SKM-1 (cell line): Measurements from ENCODE around the gene ZNF648.
"Not testable (repeated sequence)": the region's sequence is repeated elsewhere in the genome, so short reads cannot be mapped to it uniquely, and the experiment has no call there.

ENCODE experiments used
- DNase-seq: peaks from one replicate; lab custom pipeline; 2025; ENCODE audit not compliant: unreplicated experiment; lab: John Stamatoyannopoulos, UW

ZNF648 gene

DNA sequence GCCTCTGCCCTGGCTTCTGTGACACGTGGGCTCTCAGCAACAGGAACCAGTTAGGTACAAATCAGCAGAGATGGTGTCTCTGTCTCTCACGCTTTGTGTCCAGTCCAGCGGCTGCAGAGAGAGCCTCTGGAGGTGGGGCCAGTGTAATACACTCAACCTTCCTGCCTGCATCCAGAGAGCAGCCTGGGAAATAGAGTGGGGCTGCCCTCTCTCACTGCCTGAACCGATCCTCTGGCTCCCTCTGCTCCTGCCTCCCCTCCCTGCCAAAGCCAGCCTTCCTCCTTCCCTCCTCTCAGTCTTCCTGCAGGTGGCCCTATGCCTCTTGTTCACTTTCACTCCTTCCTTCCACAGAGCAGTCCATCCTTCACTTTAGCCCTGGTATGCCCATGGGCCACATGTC is at the start of gene ZNF648:
TSS of gene ZNF648 (minus strand) at position 119 of the 400 bp plus-strand sequence. CDS start 3,702 bp downstream, outside the sequence.
- DNase-seq = no peak

DNA sequence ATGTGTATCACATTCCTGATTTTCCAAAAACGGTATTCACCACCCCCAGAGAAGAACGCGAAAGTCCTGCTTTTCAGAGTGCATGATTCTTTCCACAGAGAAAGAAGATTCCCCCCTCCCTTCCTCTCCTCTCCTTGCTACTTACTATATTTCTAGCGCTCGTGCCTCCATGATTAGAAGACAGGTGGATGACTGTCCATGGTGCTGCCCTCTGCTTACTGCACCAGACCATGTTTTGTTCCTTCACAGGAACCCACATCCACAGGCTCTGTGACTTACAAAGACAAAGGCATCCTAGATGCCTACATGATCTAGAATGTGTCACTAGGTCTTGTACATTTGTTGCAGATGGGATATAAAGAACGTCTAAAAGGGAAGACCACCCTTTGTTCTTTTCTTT is 49.1 kb upstream of the ZNF648 start:
- no peak for DNase-seq

GRCh38 chr1:182109771-182110170 is 48.3 kb upstream of the ZNF648 start:
- no peak for DNase-seq

- DNase-seq = no peak
Measured at GRCh38 chr1:182107209-182107608, 45.7 kb upstream of the ZNF648 start.

GRCh38 chr1:182102043-182102416 is 40.5 kb upstream of the ZNF648 start:
- DNase-seq = no peak

DNA sequence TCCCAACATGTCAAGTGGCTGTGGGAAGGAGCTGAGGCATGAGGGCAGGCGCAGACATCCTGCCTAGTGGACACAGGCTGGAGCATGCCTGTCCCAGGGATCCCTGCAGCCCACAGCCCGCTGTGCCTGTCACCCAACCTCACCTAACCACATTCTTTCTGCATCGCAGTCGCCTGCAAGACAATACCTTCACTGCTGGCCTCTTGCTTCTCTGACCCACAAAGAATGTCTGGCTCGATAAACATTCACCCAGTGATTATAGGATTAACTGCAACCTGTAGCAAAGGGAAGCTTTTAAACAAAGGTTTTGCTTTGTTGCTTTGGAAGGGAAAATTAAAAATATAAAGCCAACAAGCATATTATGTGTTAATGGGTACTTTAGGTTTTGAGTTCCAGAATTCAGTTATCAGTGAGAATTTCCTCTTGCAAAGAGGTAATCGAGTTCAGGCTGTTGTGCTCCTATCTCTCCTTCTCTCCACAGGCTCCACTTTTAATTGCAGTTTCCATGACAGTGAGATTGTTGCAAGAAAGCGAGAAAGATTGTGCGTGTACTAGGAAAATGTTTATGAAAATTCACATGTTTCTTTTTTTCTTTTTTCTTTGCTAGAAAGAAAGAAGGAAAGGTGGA is 40.0 kb upstream of the ZNF648 start:
- DNase-seq = no peak

DNA sequence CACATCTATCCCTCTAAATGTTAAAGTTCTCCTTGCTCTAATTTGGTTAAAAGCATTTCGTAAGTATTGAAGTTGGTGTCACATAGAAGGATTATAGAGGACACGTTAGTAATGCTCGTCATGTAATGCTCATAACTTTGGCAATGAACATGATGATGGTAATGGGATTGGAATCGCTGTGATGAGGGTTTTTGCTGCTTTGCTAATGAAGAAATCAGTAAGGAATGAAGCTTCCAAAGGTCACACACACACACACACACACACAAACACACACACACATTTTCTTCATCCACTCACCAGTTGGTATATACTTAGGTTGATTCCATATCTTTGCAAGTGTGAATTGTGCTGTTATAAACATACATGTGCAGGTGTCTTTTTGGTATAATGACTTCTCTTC is 36.8 kb upstream of the ZNF648 start:
- DNase-seq = no peak

DNA sequence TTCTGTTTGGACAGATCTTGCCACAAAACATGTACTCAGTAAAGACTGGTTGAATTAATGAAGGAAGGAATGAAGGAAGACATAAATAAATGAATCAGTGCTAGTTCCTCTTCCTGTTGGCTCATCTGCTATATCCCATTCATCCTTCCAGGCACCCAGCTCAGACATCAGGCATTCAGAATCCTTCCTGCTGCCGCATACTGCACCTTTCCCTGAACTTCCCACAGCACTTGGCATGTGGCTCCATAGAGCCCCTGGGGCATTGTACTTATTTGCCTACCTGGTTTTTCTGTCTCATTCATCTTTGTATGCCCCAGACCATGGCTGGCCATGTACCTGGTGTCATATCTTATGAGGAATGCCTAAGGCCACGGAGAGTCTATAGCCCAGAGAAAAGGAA is 34.4 kb upstream of the ZNF648 start:
- no peak for DNase-seq

GRCh38 chr1:182094514-182095005 is 33.0 kb upstream of the ZNF648 start:
- DNase-seq = not testable (repeated sequence)

GRCh38 chr1:182093781-182094180 is 32.3 kb upstream of the ZNF648 start:
- DNase-seq = no peak

DNA sequence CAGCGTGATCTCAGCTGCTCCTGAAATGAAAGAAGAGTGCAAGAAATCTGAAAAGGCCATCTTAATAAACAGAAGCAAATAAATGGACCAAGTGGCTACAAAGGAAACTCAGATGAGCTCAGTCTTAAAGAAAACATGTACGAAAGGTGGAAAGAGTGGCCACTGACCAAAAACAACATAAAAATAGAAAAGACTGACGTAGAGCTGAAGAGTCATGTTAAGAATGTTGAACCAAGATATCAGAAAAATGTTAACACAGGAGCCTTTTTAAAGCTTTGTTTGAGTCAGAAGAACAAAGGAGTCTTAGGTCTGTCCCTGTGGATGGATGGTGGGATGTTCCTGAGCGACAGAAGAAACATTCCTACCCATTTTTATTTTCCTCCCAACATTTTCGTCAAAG is 30.8 kb upstream of the ZNF648 start:
- no peak for DNase-seq

DNA sequence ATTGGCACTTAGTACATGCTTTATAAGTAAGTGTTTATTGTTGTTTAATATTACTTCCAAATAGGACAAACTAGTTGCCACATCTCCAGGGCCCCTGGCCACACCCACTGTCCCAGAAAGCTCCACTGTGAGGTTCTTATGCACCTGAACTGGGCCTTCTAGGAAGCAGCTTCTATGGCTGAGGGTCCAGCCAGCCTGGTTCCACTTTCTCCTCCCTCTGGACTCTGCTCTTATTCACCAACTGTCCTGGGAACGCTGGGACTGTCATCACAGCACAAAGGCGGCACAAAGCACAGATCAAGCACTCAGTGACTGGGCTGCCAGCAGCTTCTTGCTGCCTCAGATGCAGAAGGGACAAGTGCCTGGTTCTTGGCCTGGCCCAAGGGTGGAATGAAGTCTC is 29.6 kb upstream of the ZNF648 start:
- no peak for DNase-seq

- no peak for DNase-seq
Measured at GRCh38 chr1:182087719-182088350, 26.3 kb upstream of the ZNF648 start.

GRCh38 chr1:182087304-182087703 is 25.8 kb upstream of the ZNF648 start:
- no peak for DNase-seq

DNA sequence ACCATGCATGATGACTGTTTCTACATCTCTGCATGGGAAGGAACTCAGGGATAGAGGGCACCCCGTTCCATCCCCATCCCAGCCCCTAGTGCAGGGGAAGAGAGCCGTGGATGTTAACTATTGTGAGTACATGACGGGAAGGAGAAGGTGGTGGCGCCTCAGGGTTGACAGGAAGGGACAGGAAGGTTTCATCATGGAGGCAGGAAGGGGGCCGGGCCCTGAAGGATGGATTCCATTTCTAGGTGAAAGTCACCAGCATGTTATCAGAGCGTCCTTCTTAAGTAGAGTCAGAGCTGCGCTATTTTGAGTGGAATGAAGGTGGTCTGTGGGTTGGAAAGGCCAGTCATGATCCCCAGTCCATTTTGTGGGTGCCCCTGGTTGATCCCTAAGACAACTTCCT is 25.1 kb upstream of the ZNF648 start:
- DNase-seq = no peak

GRCh38 chr1:182086136-182086535 is 24.6 kb upstream of the ZNF648 start:
- DNase-seq = no peak

- no peak for DNase-seq
Measured at GRCh38 chr1:182085726-182086125, 24.2 kb upstream of the ZNF648 start.

- DNase-seq = peak; percentile 96
Measured at GRCh38 chr1:182084487-182085316, 23.2 kb upstream of the ZNF648 start.

DNA sequence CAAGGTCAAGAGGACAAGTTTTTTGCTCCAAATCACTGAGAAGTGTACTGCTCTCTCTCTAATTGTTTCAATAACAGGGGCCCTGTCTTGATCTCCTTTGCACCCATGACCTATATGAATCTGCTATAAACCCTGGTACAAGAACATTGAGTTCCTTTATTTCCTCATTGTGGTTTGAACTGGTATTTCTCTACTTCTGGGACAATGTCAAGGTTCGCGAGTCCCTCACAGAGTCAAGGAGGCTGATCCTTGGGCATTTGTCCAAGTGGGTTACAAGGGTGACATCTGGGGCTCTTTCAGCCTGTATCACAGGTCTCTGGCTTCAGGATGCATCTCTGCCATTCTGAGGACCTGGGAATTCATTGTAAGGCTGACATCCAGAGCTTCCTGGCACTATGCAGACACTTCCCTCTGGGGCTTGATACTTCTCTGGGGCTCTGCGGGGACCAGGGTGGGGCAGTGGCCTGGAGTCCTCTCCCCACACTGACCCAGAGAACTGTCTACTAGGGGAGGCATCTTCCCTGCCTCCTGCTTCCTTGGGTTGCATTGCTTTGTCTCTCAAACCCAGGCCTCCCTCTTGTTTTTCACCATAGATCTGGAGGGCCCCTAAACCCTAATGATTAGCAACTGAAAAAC is 22.5 kb upstream of the ZNF648 start:
- DNase-seq = no peak

- peak; percentile 95 for DNase-seq
Measured at GRCh38 chr1:182080955-182081582, 19.6 kb upstream of the ZNF648 start.

- DNase-seq = no peak
Measured at GRCh38 chr1:182080040-182080439, 18.5 kb upstream of the ZNF648 start.
